Retinal pigment epithelial cell (primary cell): ENCODE measurements around the gene NFYA.

Source experiments
- DNase-seq: peaks from one replicate; pipeline ENCODE4 v3.0.0-alpha.2; 2010; ENCODE audit warnings: low read depth
- H3K4me3 ChIP-seq: 2 replicates; pipeline ENCODE4 v1.5.1; 2011; ENCODE audit warnings: mild to moderate bottlenecking, low read length, control low read depth, moderate library complexity
- TF ChIP-seq, protein P1 (sequence below): conservative IDR thresholded peaks from 2 replicates; pipeline ENCODE4 v1.5.1; 2011; ENCODE audit warnings: low read depth, low read length, control low read depth, inconsistent platforms

The NFYA gene

GRCh38 chr6:41136911-41137310 lies 64.1 kb downstream of the NFYA start:
- H3K4me3 ChIP-seq: no peak overlapping the region
- DNase-seq: no peak
- TF ChIP-seq, protein P1, sequence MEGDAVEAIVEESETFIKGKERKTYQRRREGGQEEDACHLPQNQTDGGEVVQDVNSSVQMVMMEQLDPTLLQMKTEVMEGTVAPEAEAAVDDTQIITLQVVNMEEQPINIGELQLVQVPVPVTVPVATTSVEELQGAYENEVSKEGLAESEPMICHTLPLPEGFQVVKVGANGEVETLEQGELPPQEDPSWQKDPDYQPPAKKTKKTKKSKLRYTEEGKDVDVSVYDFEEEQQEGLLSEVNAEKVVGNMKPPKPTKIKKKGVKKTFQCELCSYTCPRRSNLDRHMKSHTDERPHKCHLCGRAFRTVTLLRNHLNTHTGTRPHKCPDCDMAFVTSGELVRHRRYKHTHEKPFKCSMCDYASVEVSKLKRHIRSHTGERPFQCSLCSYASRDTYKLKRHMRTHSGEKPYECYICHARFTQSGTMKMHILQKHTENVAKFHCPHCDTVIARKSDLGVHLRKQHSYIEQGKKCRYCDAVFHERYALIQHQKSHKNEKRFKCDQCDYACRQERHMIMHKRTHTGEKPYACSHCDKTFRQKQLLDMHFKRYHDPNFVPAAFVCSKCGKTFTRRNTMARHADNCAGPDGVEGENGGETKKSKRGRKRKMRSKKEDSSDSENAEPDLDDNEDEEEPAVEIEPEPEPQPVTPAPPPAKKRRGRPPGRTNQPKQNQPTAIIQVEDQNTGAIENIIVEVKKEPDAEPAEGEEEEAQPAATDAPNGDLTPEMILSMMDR: no peak

DNA sequence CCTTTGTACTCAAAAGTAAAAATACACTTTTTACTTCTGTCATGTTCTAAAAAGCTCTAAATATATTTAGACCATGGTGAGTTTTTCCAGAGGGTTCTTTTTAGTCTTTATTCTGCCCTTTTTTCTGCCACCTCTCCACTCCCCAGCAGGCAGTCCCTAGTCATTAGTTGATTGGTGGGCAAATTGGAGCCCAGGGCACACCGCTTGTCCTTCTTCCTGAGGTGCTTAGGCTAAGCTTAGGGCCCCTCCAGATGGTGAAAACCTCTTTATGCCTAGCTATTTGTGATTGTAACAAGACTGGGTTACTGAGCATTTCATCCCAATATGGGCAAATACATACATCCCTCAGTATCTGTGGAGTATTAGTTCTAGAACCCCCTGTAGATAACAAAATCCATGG lies 75.1 kb downstream of the NFYA start:
- DNase-seq: no peak
- TF ChIP-seq, protein P1: no peak
- no peak overlapping the region for H3K4me3 ChIP-seq
